Measurements from ENCODE around the gene ETS1.

DNA sequence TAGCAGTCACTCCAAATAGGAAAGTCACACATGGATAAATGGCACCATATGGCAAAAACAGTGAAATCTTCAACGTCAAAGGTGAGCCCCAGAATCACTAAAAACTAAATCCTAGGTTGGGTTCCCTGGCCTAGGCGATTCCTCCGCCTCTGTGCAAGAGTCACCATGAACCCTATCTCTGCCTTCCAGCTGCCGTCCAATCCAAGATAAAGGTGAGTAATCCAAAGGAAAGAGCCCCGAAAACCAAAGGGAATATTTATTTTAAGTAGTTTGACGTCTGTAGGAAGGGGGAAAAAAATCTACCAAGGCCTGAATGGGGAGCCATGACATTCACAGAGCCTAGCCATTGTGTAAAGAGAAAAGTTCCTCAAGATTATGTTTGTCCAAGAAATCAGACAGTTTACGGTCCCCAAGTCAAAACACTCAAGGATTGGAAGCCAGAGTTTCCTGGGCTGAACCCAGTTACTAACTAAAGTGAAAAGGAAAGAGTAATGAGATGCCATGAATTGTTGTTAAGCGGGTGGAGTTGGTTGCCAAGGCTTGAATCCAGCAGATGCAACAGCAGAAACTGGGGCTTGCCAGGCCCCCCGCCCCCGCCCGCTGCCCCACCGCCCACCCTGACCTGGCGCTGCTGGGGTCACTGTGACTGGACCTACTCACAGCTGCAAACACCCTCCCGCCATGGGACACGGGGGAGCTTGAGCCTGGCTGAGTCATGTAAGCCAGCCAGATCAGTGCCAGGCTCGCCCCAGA is 39.7 kb upstream of the ETS1 start:
- TF ChIP-seq, protein P1, sequence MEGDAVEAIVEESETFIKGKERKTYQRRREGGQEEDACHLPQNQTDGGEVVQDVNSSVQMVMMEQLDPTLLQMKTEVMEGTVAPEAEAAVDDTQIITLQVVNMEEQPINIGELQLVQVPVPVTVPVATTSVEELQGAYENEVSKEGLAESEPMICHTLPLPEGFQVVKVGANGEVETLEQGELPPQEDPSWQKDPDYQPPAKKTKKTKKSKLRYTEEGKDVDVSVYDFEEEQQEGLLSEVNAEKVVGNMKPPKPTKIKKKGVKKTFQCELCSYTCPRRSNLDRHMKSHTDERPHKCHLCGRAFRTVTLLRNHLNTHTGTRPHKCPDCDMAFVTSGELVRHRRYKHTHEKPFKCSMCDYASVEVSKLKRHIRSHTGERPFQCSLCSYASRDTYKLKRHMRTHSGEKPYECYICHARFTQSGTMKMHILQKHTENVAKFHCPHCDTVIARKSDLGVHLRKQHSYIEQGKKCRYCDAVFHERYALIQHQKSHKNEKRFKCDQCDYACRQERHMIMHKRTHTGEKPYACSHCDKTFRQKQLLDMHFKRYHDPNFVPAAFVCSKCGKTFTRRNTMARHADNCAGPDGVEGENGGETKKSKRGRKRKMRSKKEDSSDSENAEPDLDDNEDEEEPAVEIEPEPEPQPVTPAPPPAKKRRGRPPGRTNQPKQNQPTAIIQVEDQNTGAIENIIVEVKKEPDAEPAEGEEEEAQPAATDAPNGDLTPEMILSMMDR (IDR thresholded peaks at IDR 0.05) = no peak
- TF ChIP-seq POLR2A (IDR thresholded peaks at IDR 0.05) = no peak

Measured in adrenal gland (tissue), 5 donors.